Osteoblast (primary cell): ENCODE results near the gene OPA3. TPM values are rescaled to one million over a fixed set of nuclear protein-coding genes. Genes with fewer than 3 reads are reported as not detected.
A peak's percentile ranks its signal among the peaks of the same experiment; 100 is the strongest.

ENCODE experiments used
- DNase-seq: peaks from one replicate; pipeline ENCODE4 v3.0.0; 2011; ENCODE audit warnings: low spot score, mixed read lengths; ENCODE audit not compliant: insufficient read length; ENCODE audit errors: missing footprints
- H2AFZ ChIP-seq: 2 replicates; pipeline ENCODE4 v1.6.0; 2011; ENCODE audit warnings: mild to moderate bottlenecking, low read length
- H3K27ac ChIP-seq: 2 replicates; pipeline ENCODE4 v1.5.1; 2011; ENCODE audit warnings: mild to moderate bottlenecking, low read depth, low read length, moderate library complexity
- H3K27me3 ChIP-seq: 2 replicates; pipeline ENCODE4 v1.6.0; 2012; ENCODE audit warnings: mild to moderate bottlenecking, control low read depth, inconsistent platforms, low read length, moderate library complexity; ENCODE audit not compliant: insufficient read depth
- H3K36me3 ChIP-seq: 2 replicates; pipeline ENCODE4 v1.5.1; 2011; ENCODE audit warnings: mild to moderate bottlenecking, low read length, control low read depth, moderate library complexity; ENCODE audit not compliant: insufficient read depth
- H3K4me1 ChIP-seq: 2 replicates; pipeline ENCODE4 v1.5.1; 2011; ENCODE audit warnings: mild to moderate bottlenecking, low read length, control low read depth, moderate library complexity; ENCODE audit not compliant: insufficient read depth
- H3K4me2 ChIP-seq: 2 replicates; pipeline ENCODE4 v1.6.0; 2011; ENCODE audit warnings: mild to moderate bottlenecking, low read length; ENCODE audit not compliant: insufficient read depth
- H3K4me3 ChIP-seq: fragments of 200-600 bp; sonication (generic); 3 replicates; pipeline ENCODE4 v1.5.1; 2012; ENCODE audit warnings: mild to moderate bottlenecking, low read length, inconsistent platforms; ENCODE audit not compliant: insufficient read depth
- H3K79me2 ChIP-seq: 2 replicates; pipeline ENCODE4 v1.6.0; 2012; ENCODE audit warnings: mild to moderate bottlenecking, low read length, control low read depth, inconsistent platforms; ENCODE audit not compliant: insufficient read depth
- H3K9me3 ChIP-seq: 2 replicates; pipeline ENCODE4 v1.5.1; 2011; ENCODE audit warnings: low read depth, low read length, control low read depth
- H4K20me1 ChIP-seq: 2 replicates; pipeline ENCODE4 v1.6.0; 2012; ENCODE audit warnings: mild to moderate bottlenecking, low read length, control low read depth; ENCODE audit not compliant: insufficient read depth
- CTCF ChIP-seq: IDR thresholded peaks from 2 replicates; pipeline ENCODE4 v1.5.1; 2011; ENCODE audit warnings: mild to moderate bottlenecking, low read depth, low read length, moderate library complexity; ENCODE audit errors: extremely low read depth
- total RNA-seq: library from RNA; depleted of rRNA; stranded (reverse); fragments of >200 nt; gene quantifications from 2 replicates; pipeline ENCODE4 v1.2.3, GENCODE V29; 2012

OPA3 gene
- total RNA-seq, 1 donor = 7.6 TPM

GRCh38 chr19:45500918-45501729, 83.5 kb downstream of the OPA3 start:
- Histone ChIP-seq H2AFZ (no peak overlapping the region), H3K27me3 (peaks cover 33% of the 10 kb centered on the region), H3K4me2 (no peak overlapping the region), H3K4me3 (no peak overlapping the region), H3K79me2 (no peaks in the 10 kb centered on the region), H3K4me1 (peaks cover 15% of the 10 kb centered on the region), H3K9me3 (no peaks in the 10 kb centered on the region), H3K36me3 (no peaks in the 10 kb centered on the region), H3K27ac (no peak overlapping the region), H4K20me1 (no peaks in the 10 kb centered on the region)
- no peak for TF ChIP-seq CTCF
- peak; percentile 82 for DNase-seq

GRCh38 chr19:45499196-45500180, 85.1 kb downstream of the OPA3 start:
- no peaks in the 10 kb centered on the region for H3K36me3 ChIP-seq
- TF ChIP-seq CTCF = no peak
- no peak overlapping the region for H3K4me3 ChIP-seq
- no peak overlapping the region for H2AFZ ChIP-seq
- peaks cover 6% of the 10 kb centered on the region for H4K20me1 ChIP-seq
- H3K4me2 ChIP-seq = peak overlapping the region; percentile 55
- H3K27me3 ChIP-seq = peaks cover 45% of the 10 kb centered on the region
- no peaks in the 10 kb centered on the region for H3K79me2 ChIP-seq
- no peak overlapping the region for H3K27ac ChIP-seq
- DNase-seq = peak; percentile 89
- H3K9me3 ChIP-seq = no peaks in the 10 kb centered on the region
- H3K4me1 ChIP-seq = peaks cover 6% of the 10 kb centered on the region

- H3K27ac ChIP-seq = no peak within 1 kb of the TSS
- H3K9me3 ChIP-seq = no peaks in the 10 kb centered on the region
- peak; percentile 88 for DNase-seq
- peaks cover 6% of the 10 kb centered on the region for H4K20me1 ChIP-seq
- peak within 1 kb of the TSS; percentile 69 for H2AFZ ChIP-seq
- peak within 1 kb of the TSS; percentile 72 for H3K4me3 ChIP-seq
- H3K4me1 ChIP-seq = peaks cover 6% of the 10 kb centered on the region
- H3K36me3 ChIP-seq = no peaks in the 10 kb centered on the region
- peak within 1 kb of the TSS; percentile 77 for H3K4me2 ChIP-seq
- peaks cover 45% of the 10 kb centered on the region for H3K27me3 ChIP-seq
- no peaks in the 10 kb centered on the region for H3K79me2 ChIP-seq
- TF ChIP-seq CTCF = no peak
Observed at GRCh38 chr19:45498411-45499195, 86.0 kb downstream of the OPA3 start, which contains the start of gene PPM1N. TSS of gene PPM1N (plus strand) at chr19:45498443. CDS start at chr19:45498473, 30 bp downstream.
